Left colon (tissue), 2 donors: ENCODE data around the gene ITPRID2. TPM values are rescaled to one million over a fixed set of nuclear protein-coding genes. Genes with fewer than 3 reads are reported as not detected.

Source experiments
- ATAC-seq: fragments of 200-7000 bp; cut with Tn5 transposase; one replicate; pipeline ENCODE4 v1.9.1; 2020; ENCODE audit warnings: mild to moderate bottlenecking, moderate library complexity
- DNase-seq, 2 donors: peaks; one replicate each; pipeline ENCODE4 v3.0.0-alpha.2; 2020
- intact Hi-C, 2 donors: fragments of 100-400 bp; cut with DNase I in 1 of 2; cut with micrococcal nuclease in 1 of 2; formaldehyde crosslinking; loops; one replicate each; pipeline versions ENCODE4 v1.11.2 to v1.14.0; 2022; cut with DNase I, micrococcal nuclease
- total RNA-seq, 2 donors: library from RNA; stranded (reverse); fragmentation: NEBNext Ultra II Directional; extraction: Animal tissue kit (Norgen Biotek cat#: 25700); gene quantifications; one replicate each; pipeline ENCODE4 v1.2.1, GENCODE V29; 2021
- donor health status: DM: no; HTN: no; CAD: no.
- donor health status: DM: yes; HTN: yes; CAD: no.

ITPRID2 gene
- total RNA-seq, 2 donors from 2014 or later = 287 to 367 TPM

DNA sequence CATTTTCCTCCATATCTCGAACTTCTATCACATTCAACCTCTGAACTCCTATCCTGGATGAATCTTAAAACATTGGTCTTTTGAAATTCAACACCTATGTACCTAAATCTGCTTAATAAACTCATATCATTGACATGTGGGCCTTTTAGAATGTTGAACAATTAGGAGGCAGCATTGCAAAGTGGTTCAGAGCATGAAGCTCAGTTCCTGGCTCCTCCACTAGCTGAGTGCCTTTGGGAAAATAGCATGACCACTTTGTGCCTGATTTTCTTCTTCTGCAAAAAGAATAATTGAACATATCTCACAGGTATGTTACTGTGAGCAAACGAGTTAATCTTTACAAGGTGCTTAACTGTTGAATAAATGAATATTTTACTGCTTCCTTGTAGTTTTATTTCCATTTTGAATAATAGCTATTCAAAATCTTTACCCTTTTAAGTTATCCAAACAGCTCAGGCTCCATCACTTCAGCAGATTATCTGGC, 14.3 kb upstream of the ITPRID2 start:
- intact Hi-C loops = no loop called here
- ATAC-seq (no peak), DNase-seq (no peak)

DNA sequence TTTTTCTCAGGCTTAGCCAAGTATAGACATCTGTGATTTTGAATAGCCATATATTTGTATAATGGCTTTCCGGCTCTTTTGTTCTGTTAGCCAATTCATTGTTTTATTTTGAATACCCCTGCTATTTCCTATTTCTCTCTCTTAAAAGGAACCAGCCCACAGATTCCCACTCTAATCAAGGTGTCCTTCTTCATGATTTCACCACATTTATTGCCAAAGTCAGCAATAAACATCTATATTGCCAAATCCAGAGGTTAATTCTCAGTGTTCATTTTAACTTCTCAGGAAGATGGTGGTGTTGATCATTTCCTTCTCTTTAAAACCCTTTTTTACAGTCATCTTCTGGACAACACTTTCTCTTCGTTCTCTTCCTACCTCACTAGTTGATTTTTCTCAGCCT, 13.1 kb upstream of the ITPRID2 start:
- no peak for ATAC-seq
- intact Hi-C loops = no loop called here
- no peak for DNase-seq

DNA sequence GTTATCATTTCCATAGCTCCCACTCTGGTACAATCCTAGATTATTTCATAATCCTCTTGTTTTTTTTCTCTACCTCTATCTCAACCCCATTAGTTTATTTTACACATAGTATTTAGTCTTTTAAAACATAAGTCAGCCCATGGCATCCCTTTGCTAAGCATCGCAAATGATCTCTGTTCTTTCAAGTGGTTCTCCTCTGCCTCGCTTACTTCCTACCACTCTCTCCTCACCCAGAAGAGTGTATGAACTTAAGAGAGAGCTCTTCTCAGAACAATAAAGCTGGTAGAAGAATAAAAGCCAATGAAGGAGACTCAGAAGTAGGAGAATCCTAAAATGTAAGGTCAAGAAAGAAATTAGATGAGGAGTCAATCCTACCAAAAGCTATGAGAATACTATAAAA, 12.2 kb upstream of the ITPRID2 start:
- DNase-seq = no peak
- no peak for ATAC-seq
- intact Hi-C loops = no loop called here

DNA sequence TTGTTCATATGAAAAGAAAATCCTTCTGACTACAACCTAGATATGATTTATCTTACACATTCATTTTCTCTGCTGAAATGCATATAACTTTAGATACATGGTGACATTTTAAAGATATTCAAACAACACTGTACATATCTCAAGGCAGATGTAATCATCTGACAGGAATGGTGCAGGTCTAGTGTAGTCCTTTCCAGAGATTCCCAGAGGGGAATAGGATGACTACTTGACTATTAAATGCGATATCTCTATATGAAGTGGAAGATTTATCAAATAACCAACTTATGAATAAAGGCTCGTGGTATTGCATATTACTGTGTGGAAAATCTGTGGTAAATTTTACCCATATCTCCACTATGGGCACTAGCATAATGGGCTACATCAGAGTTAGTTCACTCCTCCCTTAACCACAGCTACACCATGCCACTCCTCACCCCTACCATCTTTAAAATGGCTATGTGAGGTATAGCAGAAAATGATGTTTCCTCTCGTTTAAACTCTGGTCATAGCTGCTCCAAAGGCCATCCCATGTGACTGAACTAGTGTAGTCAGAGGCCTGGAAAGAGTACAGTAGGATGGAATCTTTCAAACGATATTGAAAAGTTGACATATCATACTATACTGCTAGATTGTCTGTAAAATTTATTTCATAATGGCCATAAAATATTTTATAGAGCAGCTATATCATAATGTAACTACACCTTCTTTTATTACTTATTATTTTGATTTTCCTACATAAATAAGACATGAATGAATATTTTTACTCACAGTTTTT, 9.1 kb upstream of the ITPRID2 start:
- intact Hi-C loops = no loop called here
- ATAC-seq = peak; percentile 88

DNA sequence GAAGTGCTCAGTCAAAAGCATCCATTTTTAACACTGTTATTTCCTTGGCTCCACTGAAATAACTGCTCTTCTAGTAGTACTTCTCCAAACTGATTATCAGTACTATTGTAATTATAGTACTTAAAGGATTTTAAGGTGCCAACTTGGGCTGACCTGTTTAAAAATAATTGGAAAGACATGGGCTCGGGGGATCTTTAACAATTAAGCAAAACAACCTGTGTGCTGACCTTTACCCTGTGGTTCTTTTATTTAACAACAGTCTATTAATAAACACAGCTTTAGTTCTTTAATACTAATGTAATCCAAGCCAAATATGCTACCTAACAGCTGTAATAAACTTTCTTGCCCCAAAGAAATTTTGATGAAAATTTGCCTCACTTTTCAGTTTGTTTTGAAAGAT, 6.9 kb upstream of the ITPRID2 start:
- intact Hi-C loops = no loop called here
- ATAC-seq (no peak), DNase-seq (no peak)

More for the DNA sequence above, 9.1 kb upstream of the ITPRID2 start:
- DNase-seq = no peak

DNA sequence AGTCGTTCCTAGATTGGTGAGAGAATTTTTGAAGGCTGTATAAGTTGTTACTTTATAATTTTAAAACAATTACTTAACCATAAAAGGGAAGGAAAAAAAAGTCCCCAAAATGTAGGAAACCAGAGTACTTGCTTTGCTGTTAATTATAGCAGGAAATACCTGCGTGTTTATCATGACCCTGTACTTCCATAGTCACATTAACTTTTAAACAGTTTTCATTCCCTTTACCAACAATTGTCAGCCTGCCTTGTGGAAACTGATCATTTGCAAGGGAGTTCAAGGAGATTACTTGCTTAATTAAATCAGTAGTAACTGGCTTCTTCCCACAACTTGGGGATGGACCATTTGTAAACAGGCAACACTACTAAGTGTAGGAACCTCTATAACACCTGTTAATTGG, 6.4 kb upstream of the ITPRID2 start:
- DNase-seq = no peak
- intact Hi-C loops = no loop called here
- ATAC-seq = no peak

DNA sequence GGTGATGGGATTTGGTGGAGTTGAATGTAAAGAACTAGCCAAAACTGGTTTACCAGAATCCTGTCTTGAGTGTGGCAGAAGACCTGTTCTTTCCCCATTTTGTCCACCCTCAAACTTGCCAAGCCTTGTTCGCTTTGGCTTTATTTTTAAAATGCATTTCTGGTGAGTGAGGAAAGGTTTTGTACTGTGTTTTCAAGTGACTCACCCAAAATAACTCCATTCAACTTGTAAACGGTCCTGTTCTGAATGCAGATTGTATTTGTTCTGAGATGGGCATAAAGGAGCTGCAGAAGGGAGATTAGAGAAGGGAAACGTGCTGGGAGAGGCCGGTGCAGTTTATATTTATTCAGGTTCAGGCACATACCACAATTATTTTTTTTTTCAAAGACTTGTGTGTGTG, 5.3 kb upstream of the ITPRID2 start:
- no peak for DNase-seq
- ATAC-seq = no peak
- intact Hi-C loops = no loop called here

DNA sequence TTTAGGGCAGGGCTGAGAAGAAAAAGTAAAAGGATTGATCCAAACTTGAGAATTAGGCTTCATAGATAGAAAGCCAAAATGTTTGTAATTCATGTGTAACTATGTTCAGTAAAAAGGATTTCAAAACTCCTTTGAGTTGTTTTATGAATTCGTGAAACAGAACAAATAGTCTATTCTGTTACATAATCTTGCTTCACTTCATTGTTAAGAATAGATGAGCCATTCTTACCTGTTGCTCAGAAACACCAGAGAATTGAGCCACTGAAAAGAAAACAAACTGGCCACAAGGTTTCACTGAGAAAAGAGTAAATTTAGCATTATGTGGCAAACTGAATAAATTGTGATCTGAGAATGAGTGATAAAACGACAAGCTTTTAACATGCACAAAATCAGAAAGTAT, 4.5 kb upstream of the ITPRID2 start:
- DNase-seq (no peak), ATAC-seq (no peak)
- intact Hi-C loops = no loop called here

DNA sequence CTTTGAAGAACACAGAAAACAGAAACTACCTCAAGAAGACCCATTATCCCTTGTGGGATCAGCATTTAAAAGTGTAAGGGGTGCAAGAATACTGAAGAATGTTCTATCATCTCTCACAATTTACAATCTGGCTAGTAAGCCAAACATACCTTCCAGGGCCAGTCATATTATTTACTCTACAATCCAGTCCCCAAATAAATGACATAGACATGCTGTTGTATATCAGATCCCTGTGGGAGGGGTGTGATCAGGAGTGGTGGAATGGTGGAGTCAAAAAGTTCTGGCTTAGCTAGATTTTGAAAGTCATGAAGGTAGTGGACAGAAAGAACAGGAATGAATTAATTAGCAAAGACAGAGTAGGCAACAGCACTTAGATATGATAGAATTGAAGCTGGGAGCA, 1.8 kb upstream of the ITPRID2 start:
- DNase-seq (no peak), ATAC-seq (no peak)
- intact Hi-C loops = no loop called here

DNA sequence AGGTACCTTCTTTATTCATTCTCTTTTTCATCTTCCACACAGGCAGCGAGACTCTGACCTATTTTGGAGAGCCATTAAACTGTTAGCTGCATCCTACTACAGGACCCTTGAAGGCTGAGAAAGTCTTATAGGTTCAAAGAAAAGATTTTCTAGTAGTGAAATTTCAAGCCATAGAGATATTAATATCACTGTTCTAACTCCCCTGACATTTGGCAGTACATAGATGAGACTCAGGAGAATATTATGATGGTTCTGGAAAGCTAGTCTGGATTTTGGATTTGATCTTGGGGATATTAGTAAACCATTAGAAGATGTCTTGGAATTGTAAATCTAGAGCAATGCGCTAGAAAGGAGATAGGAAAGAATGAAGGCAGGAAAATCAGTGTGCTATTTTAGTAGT, 1.3 kb upstream of the ITPRID2 start:
- intact Hi-C loops = no loop called here
- DNase-seq = no peak
- no peak for ATAC-seq

DNA sequence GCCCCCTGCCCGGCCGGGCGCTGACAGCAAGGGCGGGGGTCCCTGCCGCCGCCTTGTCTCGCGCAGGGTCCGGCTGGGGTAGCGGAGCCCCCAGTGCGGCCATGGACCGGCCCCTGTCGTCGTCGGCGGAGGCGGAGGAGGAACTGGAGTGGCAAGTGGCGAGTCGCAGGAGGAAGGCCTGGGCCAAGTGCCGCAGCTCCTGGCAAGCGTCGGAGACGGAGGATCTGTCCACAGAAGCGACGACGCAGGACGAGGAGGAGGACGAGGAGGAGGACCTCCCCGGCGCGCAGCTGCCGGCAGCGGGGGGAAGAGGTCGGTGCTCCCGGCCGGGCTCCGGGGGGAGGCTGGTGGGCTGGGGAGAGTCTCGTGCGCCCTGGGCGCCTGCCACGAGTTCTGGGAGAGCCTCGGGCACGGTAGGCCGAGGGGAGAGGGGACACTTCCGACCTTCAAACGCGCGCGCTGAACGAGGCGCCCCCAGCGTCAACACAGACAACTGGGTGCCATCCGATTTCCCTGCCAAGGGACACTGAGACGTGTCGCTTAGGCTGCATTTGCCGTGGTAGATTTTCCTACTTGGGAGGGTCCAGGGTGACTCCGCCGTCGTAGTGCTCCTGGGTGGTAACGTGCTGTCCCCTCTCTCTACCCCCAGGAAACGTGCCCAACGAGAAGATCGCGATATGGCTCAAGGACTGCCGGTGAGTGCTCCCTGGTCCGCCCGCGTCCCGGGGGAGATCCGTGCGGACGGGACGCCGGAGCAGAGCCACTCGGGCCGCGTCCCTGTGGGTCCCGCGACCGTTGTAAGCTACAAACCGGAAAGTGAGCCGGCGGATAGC, 652 bp downstream of the ITPRID2 start:
- intact Hi-C loops = no loop called here
- DNase-seq (peak; percentile 60 to 74), ATAC-seq (peak; percentile 56)

DNA sequence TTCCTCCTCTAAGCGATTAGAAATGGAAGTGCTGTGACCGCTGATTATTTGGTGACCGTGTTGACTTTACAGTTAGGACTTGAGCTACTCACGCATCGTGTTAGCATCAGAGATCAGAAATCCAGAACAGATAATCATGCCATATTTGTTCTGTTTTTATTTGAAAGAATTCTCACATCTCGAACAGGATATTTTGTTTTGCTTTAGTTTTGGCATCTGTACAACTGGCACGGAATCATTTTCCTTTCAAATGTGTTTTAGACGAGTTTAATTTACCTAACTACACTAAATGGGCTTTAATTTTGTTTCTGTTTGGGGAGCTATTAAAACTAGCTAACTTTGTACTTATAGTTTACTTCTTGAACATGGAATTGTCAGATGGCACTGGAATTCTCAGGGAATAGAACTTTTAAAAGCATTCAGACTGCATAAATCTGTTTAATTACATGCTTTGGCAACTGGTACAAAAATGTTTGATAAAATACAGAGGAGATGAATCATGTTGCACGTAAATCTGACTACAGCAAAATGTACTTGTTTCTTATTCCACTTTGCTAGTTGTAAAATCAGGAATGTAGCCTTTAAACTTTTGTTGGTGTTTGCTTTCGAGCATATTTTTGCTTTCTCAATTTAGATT, 1.4 kb downstream of the ITPRID2 start:
- intact Hi-C loops = no loop called here
- no peak for ATAC-seq
- DNase-seq = no peak

DNA sequence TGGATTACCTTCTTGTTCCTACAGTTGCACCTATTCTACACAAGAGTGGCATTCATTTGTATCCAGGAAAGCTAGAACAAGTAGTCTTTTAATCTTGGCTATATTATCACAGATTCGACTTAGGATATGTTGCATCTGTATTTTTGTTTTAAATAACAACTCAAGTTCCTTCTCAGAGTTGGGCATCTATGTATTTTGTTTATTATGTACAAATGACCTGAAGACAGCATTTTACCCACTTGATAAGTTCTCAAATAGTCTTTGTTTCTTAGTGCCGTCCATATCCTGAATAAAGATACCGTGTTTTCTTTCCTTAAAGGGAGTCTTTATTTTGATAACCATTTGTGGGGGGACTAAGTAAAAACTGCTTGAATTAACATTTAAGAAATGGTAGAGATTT, 2.9 kb downstream of the ITPRID2 start:
- intact Hi-C loops = no loop called here
- DNase-seq = no peak
- no peak for ATAC-seq

DNA sequence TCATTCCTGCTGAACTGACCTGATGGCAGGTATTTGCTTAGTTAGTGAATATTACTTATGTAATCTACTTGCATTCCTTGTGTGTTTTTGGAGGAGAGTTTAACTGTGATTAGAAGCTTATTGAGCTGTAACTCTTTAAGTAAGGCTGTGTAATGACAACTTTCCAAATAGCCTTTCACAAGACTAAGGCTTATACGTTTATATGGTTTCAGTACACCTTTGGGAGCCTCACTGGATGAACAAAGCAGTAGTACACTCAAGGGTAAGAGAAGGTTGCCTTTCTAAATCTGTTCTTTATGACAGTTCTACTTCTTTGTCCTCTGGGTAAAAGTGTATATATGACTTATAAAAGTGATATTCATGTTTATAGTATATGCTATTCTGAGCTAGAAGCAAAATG, 4.3 kb downstream of the ITPRID2 start:
- ATAC-seq (peak; percentile 39), DNase-seq (no peak)
- intact Hi-C loops = no loop called here

DNA sequence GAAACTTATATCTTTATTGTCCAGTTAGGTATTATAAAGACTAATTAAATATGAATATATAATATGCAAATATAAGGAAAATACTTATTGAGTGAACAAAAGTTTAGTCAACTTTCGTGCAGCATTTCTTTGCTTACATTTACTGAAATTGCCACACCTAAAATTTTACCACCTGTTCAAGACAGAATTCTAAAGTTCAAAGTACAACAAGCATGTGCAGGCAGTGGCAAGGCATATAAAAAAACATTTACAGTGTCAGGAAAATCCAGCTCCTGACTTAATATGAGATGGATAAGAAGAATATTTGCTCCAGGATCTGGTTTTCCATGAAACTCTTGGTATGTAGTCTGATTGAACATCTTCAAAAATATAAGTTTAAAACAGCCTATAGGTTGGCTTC, 4.8 kb downstream of the ITPRID2 start:
- ATAC-seq = peak; percentile 45
- no peak for DNase-seq

DNA sequence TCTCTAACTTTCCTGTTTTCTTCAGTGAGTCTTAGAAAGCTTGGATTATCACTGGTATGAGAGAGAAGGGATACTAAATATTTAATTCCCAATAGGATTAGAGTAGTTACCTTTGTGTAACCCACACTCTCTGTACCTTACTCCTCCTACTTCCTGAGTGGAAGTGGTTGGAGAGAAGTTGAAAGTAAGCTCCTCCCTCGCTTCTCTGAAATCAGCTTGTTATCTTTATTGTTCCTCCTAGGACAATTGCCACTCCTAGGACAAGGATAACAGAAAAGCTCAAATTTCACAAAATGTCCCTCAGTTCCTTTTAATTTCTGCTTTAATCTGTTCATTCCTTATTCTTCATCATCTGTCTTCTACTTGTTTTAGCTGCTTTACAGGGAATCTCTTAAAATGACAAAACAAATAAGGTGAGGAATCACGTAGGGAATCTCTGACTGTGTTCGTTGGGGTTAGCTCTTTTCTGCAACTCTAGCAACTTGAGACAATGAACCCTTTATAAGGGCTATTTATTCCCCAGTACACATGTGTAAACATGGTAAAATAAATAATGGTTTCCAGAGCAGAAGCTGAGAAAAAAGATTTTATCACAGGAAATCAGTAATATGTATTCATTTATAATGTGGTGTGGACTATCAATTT, 8.6 kb downstream of the ITPRID2 start:
- DNase-seq (no peak), ATAC-seq (peak; percentile 57)
- intact Hi-C loops = loop anchor here in 1 of 2 donors (5.0 kb wide), 1 partner anchor 158 kb away; no protein-coding TSS in a partner anchor

More for the DNA sequence above, 4.8 kb downstream of the ITPRID2 start:
- intact Hi-C loops = no loop called here

DNA sequence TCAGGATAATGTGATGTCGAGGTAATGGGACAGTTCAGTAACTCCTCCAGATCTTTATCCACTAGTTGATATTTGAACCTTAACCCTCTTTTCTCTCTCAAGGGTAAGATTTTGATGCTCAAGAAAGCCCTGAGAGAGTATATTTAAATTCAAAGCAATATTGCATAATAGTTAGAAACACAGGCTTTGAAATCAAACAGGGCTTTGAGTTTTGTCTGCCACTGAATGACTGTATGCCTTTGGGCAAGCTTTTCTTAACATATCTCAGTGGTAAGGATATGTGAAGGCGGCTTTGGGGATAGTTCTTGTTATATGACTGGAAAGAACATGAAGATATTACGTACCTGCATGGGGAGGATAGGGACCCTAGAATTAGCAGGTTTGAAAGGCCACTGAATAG, 11.1 kb downstream of the ITPRID2 start:
- ATAC-seq (no peak), DNase-seq (no peak)
- intact Hi-C loops = loop anchor here in 1 of 2 donors (5.0 kb wide), 1 partner anchor 160 kb away; no protein-coding TSS in a partner anchor

DNA sequence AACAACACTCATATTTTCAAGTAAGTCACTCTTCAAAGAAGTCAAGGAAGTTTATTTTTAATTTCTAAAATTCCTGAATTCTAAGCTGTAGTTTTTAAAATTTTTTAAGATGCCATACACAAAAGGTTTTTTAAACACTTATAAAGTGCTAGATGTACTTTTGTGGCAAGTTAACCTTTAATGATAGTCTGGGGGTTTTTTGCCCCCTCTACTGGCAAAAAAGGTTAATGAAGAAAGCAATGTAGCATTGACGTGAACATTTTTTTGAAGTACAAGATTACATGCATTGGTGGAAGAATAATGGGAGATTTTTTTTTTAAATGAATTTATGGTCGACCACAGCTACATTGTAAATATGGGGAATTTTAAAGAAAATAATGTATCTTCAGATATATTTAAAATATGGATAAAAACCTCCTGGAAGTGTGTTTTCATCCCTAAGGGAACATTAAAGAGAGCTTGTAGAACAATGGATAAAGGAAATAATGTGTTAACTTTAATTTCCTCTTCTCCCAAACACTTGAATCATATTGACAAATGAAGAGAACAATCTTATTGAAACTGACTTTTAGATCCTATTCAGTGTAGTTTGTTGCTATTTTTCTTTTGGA, 12.6 kb downstream of the ITPRID2 start:
- no peak for ATAC-seq
- intact Hi-C loops = loop anchor here in 1 of 2 donors (5.0 kb wide), 1 partner anchor 162 kb away; no protein-coding TSS in a partner anchor
- DNase-seq = no peak

DNA sequence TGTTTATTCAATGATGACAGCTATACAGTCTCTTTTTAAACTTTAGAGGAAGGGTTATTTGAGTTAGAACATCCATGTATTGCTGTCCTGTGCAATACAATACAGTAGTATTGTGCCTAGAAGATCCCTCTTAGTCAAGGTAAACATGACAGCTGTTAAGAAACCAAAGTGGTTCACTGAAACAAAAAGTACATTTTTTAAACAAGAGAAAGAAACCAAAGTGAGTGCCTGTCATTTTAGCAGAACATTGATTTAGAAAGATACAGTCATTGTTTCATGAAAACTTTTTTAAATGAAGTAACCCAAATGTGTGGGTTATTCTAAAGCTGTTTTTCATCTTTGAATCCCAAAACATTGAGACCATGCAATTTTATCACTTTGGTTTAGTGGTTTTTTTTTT, 15.5 kb downstream of the ITPRID2 start:
- ATAC-seq (no peak), DNase-seq (no peak)
- intact Hi-C loops = no loop called here
